NCI-H226 (cell line): ENCODE measurements around the gene CTSK.
A peak's percentile ranks its signal among the peaks of the same experiment; 100 is the strongest.
"Not testable (repeated sequence)": the region's sequence is repeated elsewhere in the genome, so short reads cannot be mapped to it uniquely, and the experiment has no call there.

Source experiments
- DNase-seq: peaks from one replicate; pipeline ENCODE4 v3.0.0-alpha.2; 2015

CTSK gene

DNA sequence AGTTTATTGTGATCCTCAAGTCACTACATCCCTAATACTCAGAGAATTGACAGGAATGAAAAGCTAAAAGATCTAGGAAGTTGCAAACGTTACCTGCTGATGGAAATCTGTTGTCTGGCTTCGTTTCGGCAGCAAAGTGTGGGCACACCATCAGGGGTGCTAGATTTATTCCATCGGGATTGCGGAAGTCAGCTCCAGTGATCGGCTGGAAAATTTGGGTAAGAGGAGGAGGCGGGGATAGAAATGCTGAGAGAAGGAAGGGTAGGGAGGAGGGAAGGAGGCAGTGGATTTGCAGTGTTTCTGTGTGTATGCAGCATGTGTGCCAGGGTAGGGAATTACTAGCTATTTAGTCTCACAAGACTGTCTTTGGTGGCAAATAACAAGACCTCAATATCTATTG is at the start of gene CTSK:
TSS of gene CTSK (minus strand) at position 140 of the 400 bp plus-strand sequence. CDS start 1,455 bp downstream, outside the sequence.
- DNase-seq = no peak

DNA sequence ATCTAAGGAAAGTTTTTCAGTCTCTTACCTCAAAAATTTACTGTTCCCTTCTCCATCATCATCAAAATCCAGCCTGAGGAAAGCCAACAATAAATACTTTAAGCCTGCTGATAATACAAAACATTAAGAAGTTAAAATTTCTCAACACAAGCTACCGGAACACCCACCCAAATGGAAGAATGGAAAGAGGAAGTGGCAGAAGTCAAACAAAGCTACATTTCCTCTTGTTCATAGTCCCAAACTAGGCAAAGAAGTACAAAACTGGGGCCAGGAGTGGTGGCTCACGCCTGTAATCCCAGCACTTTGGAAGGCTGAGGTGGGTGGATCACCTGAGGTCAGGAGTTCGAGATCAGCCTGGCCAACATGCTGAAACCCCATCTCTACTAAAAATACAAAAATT is 44.7 kb upstream of the CTSK start:
- DNase-seq = not testable (repeated sequence)

- DNase-seq = not testable (repeated sequence)
Measured at GRCh38 chr1:150850801-150851362, 42.8 kb upstream of the CTSK start.

GRCh38 chr1:150846473-150847146 is 38.5 kb upstream of the CTSK start:
- no peak for DNase-seq

- DNase-seq = no peak
Measured at GRCh38 chr1:150843474-150843873, 35.4 kb upstream of the CTSK start.

- DNase-seq = no peak
Measured at GRCh38 chr1:150842964-150843363, 34.9 kb upstream of the CTSK start.

GRCh38 chr1:150842343-150842742 is 34.3 kb upstream of the CTSK start:
- no peak for DNase-seq

DNA sequence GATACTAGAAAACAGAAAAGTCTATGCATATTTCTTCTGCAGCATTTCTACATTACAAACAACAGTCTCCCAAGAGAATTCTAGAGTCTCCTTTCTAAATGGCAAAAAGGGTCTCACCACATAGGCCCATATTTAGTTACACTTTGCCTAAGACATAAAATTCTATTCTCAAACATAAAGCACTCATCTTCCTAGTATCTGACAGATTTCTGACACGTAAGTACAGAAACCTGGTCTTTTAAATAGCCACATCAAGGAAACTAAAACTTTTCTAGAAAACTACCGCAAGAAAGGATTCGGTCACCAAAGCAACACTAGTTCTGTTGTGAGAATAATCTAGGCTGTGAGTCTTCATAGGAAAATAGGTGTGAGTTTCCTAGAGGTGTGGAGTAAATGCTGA is 33.6 kb upstream of the CTSK start:
- no peak for DNase-seq

GRCh38 chr1:150840850-150841249 is 32.8 kb upstream of the CTSK start:
- not testable (repeated sequence) for DNase-seq

DNA sequence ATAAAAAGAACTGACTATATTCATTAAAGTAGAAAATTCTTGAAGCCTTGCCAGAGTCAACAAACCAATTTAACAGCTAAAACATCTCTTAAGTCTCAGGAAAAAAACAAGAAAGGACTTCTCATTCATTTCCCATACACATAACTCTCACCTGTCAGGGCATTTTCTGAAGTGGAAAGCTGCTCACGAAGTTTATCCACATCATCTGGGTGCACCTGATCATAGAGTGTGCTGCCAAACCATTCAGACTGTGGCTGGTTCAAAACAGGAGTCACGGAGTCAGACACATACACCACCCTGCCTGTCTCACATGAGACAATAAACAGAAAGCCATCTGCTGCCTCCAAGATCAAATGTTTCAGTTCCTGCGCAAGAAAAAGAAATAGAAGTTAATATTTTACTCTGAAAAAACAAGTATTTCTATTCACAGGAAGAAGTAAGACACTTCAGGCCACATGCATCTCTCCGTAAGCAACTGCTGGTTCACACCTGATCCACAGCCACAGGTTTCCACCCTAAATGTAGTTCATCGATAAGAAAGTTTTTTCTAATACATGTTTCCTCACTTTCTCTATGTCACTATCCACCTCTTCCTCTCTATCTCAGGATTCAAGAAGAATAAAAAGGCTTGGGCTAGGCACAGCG is 28.2 kb upstream of the CTSK start:
- no peak for DNase-seq

- DNase-seq = not testable (repeated sequence)
Measured at GRCh38 chr1:150833961-150834360, 25.9 kb upstream of the CTSK start.

DNA sequence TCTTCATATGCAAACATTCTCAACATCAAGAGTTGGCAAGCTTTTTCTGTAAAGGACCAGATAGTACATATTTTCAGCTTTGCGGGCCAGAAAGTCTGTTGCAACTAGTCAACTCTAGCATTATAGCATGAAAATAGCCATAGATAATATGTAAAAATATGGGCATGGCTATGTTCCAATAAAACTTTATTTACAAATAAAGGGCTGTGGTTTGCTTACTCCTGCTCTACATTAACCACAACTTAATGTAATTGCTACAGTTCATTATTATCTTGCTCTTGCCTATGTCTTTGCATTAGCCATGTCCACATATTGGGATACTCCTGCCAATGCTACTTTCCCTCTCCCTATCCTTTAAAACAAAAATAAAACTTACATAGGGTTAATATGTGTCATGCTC is 24.5 kb upstream of the CTSK start:
- DNase-seq = no peak

GRCh38 chr1:150829751-150830150 is 21.7 kb upstream of the CTSK start:
- DNase-seq = no peak

DNA sequence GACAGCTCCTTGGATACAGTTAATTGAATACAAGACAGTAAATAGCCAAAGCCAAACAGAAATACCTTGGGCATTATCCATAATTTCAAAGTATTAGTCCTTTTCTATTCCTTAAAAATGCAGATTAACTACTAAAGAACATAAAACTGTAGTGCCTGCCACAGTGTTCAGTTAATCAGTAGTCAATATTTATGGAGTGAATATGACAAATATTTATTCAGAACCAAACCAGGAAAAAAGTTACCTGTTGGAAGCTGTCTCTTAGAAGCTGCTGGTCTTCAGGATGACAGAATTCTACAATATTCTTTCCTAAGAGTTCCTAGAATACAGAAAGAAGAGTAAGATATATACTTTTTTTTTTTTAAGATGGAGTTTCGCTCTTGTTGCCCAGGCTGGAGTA is 18.2 kb upstream of the CTSK start:
- DNase-seq = no peak

GRCh38 chr1:150820730-150821512 is 12.9 kb upstream of the CTSK start:
- no peak for DNase-seq

DNA sequence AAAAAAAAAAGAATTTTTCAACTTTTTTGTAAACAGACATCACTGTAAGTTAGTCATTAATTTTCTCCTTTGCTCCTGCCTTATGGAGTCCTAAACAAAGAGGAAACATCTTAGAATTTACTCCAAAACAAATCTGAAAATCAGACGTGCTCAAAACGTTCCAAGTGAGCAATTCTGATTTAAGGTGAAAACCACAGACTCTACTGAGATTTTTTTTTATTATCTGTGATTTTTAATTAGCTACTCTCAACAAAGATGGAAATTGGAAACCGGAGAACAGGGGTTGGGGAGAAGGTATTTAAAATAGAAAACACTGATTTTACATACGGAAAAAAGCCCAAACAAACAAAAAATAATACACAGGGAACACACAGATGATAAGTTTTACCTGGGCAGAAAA is 7.8 kb upstream of the CTSK start:
- no peak for DNase-seq

DNA sequence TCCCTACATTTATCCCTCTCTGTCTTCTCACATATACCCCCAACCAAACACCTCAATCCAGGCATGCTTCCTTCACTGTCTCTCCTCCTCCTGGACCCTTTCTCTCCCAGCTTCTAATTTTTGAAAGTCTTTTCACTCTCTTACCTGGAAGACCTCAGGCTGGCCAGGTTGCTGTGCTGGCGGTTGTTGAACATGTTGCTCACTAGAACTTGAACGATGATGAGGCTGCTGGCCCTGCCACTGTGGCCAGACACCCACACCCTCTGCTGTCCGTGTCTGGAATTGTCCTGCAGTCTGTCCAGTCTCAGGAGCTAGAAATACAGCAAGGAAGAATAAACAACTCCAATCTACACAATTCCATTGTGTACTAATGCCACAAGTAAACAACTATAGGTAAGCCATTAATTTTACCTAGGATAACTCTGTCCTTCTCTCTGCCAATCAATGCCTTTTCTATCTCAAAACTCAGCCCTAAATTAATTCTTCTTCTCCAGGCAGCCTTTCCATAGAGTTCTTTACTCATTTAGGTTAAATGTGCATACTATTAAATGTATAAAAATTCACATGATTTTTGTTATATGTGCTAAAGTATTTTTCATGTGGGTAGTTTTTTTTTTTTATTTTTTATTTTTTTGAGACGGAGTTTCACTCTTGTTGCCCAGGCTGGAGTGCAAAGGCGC is 5.1 kb upstream of the CTSK start:
- DNase-seq = peak; percentile 24

- no peak for DNase-seq
Measured at GRCh38 chr1:150810958-150811659, 3.0 kb upstream of the CTSK start.

GRCh38 chr1:150809651-150810050 is 1.6 kb upstream of the CTSK start:
- DNase-seq = no peak

GRCh38 chr1:150808846-150809245 is 786 bp upstream of the CTSK start:
- DNase-seq = no peak

GRCh38 chr1:150807249-150808023 is 624 bp downstream of the CTSK start:
- no peak for DNase-seq

DNA sequence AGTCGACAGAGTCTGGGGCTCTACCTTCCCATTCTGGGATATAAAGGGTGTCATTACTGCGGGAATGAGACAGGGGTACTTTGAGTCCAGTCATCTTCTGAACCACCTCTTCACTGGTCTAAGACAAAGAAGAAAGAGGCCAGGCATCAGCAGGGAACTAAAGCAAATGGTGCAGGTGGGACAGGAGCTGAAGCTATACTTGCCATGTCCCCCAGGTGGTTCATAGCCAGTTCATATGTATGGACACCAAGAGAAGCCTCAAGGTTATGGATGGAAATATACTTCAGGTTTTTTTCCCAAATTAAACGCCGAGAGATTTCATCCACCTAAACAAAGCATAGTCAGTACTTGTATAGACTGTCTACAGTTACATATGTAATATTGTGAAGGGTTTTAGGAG is 2.2 kb downstream of the CTSK start:
- no peak for DNase-seq
